Amygdala (tissue), 56 donors: Measurements from ENCODE around the gene NAAA.
"Not testable (repeated sequence)": the region's sequence is repeated elsewhere in the genome, so short reads cannot be mapped to it uniquely, and the experiment has no call there.

Experiments
- DNase-seq, 56 donors: peaks; one replicate each; lab custom pipeline; 2025; lab: John Stamatoyannopoulos, UW

The NAAA gene

GRCh38 chr4:75940692-75941253, at the start of gene NAAA:
Gene NAAA, minus strand, starts transcription at chr4:75941013. Its CDS starts 64 bp downstream, at chr4:75940949.
- DNase-seq = peak in 49 of 56 donors; percentile 9 to 74 (median 46)

- no peak for DNase-seq
Observed at GRCh38 chr4:75989846-75990528, 49.2 kb upstream of the NAAA start.

- no peak for DNase-seq
Observed at GRCh38 chr4:75985116-75985515, 44.3 kb upstream of the NAAA start.

- no peak for DNase-seq
Observed at GRCh38 chr4:75980576-75980975, 39.8 kb upstream of the NAAA start.

- DNase-seq = no peak
Observed at GRCh38 chr4:75976177-75976576, 35.4 kb upstream of the NAAA start.

- no peak for DNase-seq
Observed at GRCh38 chr4:75973766-75974165, 33.0 kb upstream of the NAAA start.

GRCh38 chr4:75968084-75968483, 27.3 kb upstream of the NAAA start:
- DNase-seq = no peak

GRCh38 chr4:75963558-75963957, 22.7 kb upstream of the NAAA start:
- DNase-seq = no peak

- DNase-seq = not testable (repeated sequence)
Observed at GRCh38 chr4:75962072-75962471, 21.3 kb upstream of the NAAA start.

- not testable (repeated sequence) for DNase-seq
Observed at GRCh38 chr4:75958546-75958945, 17.7 kb upstream of the NAAA start.

GRCh38 chr4:75954811-75955210, 14.0 kb upstream of the NAAA start:
- DNase-seq = not testable (repeated sequence)

GRCh38 chr4:75953509-75953908, 12.7 kb upstream of the NAAA start:
- no peak for DNase-seq

GRCh38 chr4:75950213-75950815, 9.5 kb upstream of the NAAA start:
- DNase-seq = no peak

GRCh38 chr4:75948822-75949444, 8.1 kb upstream of the NAAA start:
- no peak for DNase-seq

- DNase-seq = peak in 50 of 56 donors; percentile 10 to 69 (median 43)
Observed at GRCh38 chr4:75939890-75940691, 722 bp downstream of the NAAA start.

- no peak for DNase-seq
Observed at GRCh38 chr4:75935628-75936027, 5.2 kb downstream of the NAAA start.

GRCh38 chr4:75930152-75930551, 10.7 kb downstream of the NAAA start:
- DNase-seq = no peak

- not testable (repeated sequence) for DNase-seq
Observed at GRCh38 chr4:75924916-75925315, 15.9 kb downstream of the NAAA start.

- no peak for DNase-seq
Observed at GRCh38 chr4:75924309-75924827, 16.4 kb downstream of the NAAA start.

- no peak for DNase-seq
Observed at GRCh38 chr4:75922588-75922987, 18.2 kb downstream of the NAAA start.
